Measurements from ENCODE around the gene PCDHA6.
A peak's percentile ranks its signal among the peaks of the same experiment; 100 is the strongest.
"Not testable (repeated sequence)": the region's sequence is repeated elsewhere in the genome, so short reads cannot be mapped to it uniquely, and the experiment has no call there.

Gene PCDHA6

DNA sequence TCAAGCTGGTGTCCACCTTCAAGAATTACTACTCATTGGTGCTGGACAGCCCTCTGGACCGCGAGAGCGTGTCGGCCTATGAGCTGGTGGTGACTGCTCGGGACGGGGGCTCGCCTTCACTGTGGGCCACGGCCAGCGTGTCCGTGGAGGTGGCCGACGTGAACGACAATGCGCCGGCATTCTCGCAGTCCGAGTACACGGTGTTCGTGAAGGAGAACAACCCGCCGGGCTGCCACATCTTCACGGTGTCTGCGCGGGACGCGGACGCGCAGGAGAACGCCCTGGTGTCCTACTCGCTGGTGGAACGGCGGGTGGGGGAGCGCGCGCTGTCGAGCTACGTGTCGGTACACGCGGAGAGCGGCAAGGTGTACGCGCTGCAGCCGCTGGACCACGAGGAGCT is 25.4 kb upstream of the PCDHA6 start:
- 97% methylated on average over 44 of the region's 45 CpGs for WGBS

DNA sequence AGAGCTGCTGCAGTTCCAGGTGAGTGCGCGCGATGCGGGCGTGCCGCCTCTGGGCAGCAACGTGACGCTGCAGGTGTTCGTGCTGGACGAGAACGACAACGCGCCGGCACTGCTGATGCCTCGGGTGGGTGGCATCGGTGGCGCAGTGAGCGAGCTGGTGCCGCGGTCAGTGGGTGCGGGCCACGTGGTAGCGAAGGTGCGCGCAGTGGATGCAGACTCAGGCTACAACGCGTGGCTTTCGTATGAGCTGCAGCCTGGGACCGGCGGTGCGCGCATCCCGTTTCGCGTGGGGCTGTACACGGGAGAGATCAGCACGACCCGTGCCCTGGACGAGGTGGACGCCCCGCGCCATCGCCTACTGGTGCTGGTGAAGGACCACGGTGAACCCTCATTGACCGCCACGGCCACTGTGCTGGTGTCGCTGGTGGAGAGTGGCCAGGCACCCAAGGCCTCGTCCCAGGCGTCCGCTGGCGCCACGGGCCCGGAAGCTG is 24.9 kb upstream of the PCDHA6 start:
- Histone ChIP-seq H4K8ac (ENCODE audit: low read length) (no peak overlapping the region), H3K79me1 (replicated peaks; ENCODE audit: low read length, poor library complexity, severe bottlenecking) (peaks cover 3% of the 10 kb centered on the region), H3K18ac (ENCODE audit: low read depth in 1 of 2, low read length in 2 of 2) (no peak overlapping the region), H2BK12ac (ENCODE audit: low read length in 2 of 2) (no peak overlapping the region), H3K4me2 (ENCODE audit: low read length, poor library complexity, severe bottlenecking) (no peak overlapping the region), H2AFZ (ENCODE audit: low read depth, low read length) (no peak overlapping the region), H3K23ac (ENCODE audit: low read length in 2 of 2) (no peak overlapping the region), H3K9ac (ENCODE audit: low read length) (no peak overlapping the region), H2AK5ac (ENCODE audit: low read length, severe bottlenecking) (no peak overlapping the region), H3K27ac (ENCODE audit: low read length, poor library complexity, severe bottlenecking) (no peak overlapping the region), H3K27me3 (ENCODE audit: control insufficient read depth in 1 of 2, insufficient read depth in 1 of 2, low read length in 2 of 2) (no peaks in the 10 kb centered on the region), H4K91ac (ENCODE audit: low read length) (no peak overlapping the region), H2BK5ac (ENCODE audit: low read depth, low read length, poor library complexity, severe bottlenecking) (no peak overlapping the region), H3K9me3 (ENCODE audit: control insufficient read depth, low read length) (peaks cover 75% of the 10 kb centered on the region), H2BK15ac (ENCODE audit: low read depth, poor library complexity, severe bottlenecking) (no peak overlapping the region), H3K4me3 (ENCODE audit: insufficient read depth in 1 of 2, low read depth in 1 of 2, low read length in 2 of 2) (peak overlapping the region in 1 of 2 experiments; percentile 6), H2BK120ac (ENCODE audit: low read depth, low read length) (no peak overlapping the region), H3K36me3 (ENCODE audit: control insufficient read depth in 1 of 2, insufficient read depth in 2 of 2, low read depth in 1 of 2, low read length in 2 of 2) (peaks cover 0 to 8% of the 10 kb centered on the region in 2 experiments), H3K4me1 (ENCODE audit: control insufficient read depth, insufficient read depth, low read depth, low read length) (peaks cover 5% of the 10 kb centered on the region), H3K4ac (ENCODE audit: low read depth in 1 of 2, low read length in 2 of 2) (no peak overlapping the region), H3K14ac (ENCODE audit: low read length in 2 of 2) (no peak overlapping the region)
- DNase-seq, result no peak
- WGBS, result 98% methylated on average over 53 of the region's 53 CpGs

More for the DNA sequence above, 25.4 kb upstream of the PCDHA6 start:
- H3K9me3 ChIP-seq (ENCODE audit: control insufficient read depth, low read length), result peaks cover 72% of the 10 kb centered on the region
- not testable (repeated sequence) for H2BK120ac ChIP-seq (ENCODE audit: low read depth, low read length); H3K18ac ChIP-seq (ENCODE audit: low read depth in 1 of 2, low read length in 2 of 2); H2AFZ ChIP-seq (ENCODE audit: low read depth, low read length); H3K4ac ChIP-seq (ENCODE audit: low read depth in 1 of 2, low read length in 2 of 2); H3K36me3 ChIP-seq (ENCODE audit: control insufficient read depth in 1 of 2, insufficient read depth in 2 of 2, low read depth in 1 of 2, low read length in 2 of 2); H3K27ac ChIP-seq (ENCODE audit: low read length, poor library complexity, severe bottlenecking); H2BK5ac ChIP-seq (ENCODE audit: low read depth, low read length, poor library complexity, severe bottlenecking); H3K4me3 ChIP-seq (ENCODE audit: insufficient read depth in 1 of 2, low read depth in 1 of 2, low read length in 2 of 2); H3K27me3 ChIP-seq (ENCODE audit: control insufficient read depth in 1 of 2, insufficient read depth in 1 of 2, low read length in 2 of 2); H2BK12ac ChIP-seq (ENCODE audit: low read length in 2 of 2); H2BK15ac ChIP-seq (ENCODE audit: low read depth, poor library complexity, severe bottlenecking); H3K79me1 ChIP-seq (replicated peaks; ENCODE audit: low read length, poor library complexity, severe bottlenecking); H3K23ac ChIP-seq (ENCODE audit: low read length in 2 of 2); H3K4me1 ChIP-seq (ENCODE audit: control insufficient read depth, insufficient read depth, low read depth, low read length); H3K4me2 ChIP-seq (ENCODE audit: low read length, poor library complexity, severe bottlenecking); H4K91ac ChIP-seq (ENCODE audit: low read length); H2AK5ac ChIP-seq (ENCODE audit: low read length, severe bottlenecking); H4K8ac ChIP-seq (ENCODE audit: low read length); DNase-seq; H3K9ac ChIP-seq (ENCODE audit: low read length); H3K14ac ChIP-seq (ENCODE audit: low read length in 2 of 2)

DNA sequence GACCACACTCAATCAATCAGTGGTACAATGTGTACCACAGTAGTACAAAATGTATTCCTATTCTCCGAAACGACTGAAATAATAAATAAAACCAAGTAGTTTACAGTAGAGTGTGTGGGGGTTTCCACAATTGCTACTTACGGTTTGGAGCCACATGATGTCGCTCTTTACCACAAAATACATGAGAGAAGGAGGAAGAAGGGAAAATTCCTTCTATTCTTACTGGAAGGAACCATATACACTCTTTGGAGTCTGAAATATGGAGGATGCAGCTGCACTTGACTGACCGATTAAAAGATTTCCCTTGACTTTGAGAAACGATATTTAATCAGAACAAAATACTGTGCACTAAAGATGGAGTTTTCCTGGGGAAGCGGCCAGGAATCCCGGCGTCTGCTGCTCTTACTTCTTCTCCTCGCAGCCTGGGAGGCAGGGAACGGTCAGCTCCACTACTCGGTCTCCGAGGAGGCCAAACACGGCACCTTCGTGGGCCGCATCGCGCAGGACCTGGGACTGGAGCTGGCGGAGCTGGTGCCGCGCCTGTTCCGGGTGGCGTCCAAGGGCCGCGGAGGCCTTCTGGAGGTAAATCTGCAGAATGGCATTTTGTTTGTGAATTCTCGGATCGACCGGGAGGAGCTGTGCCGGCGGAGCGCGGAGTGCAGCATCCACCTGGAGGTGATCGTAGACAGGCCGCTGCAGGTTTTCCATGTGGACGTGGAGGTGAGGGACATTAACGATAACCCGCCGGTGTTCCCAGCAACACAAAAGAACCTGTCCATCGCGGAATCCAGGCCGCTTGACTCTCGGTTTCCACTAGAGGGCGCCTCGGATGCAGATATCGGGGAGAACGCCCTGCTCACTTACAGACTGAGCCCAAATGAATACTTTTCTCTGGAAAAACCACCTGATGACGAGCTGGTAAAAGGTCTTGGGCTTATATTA is 20.7 kb upstream of the PCDHA6 start, which contains the start of gene PCDHA4:
Gene PCDHA4, plus strand, starts transcription at position 235 of the 942 bp plus-strand sequence.
- H3K27ac ChIP-seq (ENCODE audit: low read length, poor library complexity, severe bottlenecking), result peak within 1 kb of the TSS; percentile 26
- H3K79me1 ChIP-seq (replicated peaks; ENCODE audit: low read length, poor library complexity, severe bottlenecking), result peaks cover 5% of the 10 kb centered on the region
- H3K4me1 ChIP-seq (ENCODE audit: control insufficient read depth, insufficient read depth, low read depth, low read length), result peaks cover 7% of the 10 kb centered on the region
- H3K4ac ChIP-seq (ENCODE audit: low read depth in 1 of 2, low read length in 2 of 2), result no peak within 1 kb of the TSS
- 46% methylated on average over 42 of the region's 47 CpGs for WGBS
- no peak within 1 kb of the TSS for H2BK15ac ChIP-seq (ENCODE audit: low read depth, poor library complexity, severe bottlenecking)
- H3K4me3 ChIP-seq (ENCODE audit: insufficient read depth in 1 of 2, low read depth in 1 of 2, low read length in 2 of 2), result peak within 1 kb of the TSS; percentile 56 to 68
- H3K36me3 ChIP-seq (ENCODE audit: control insufficient read depth in 1 of 2, insufficient read depth in 2 of 2, low read depth in 1 of 2, low read length in 2 of 2), result peaks cover 0 to 15% of the 10 kb centered on the region in 2 experiments
- H3K27me3 ChIP-seq (ENCODE audit: control insufficient read depth in 1 of 2, insufficient read depth in 1 of 2, low read length in 2 of 2), result no peaks in the 10 kb centered on the region
- no peak within 1 kb of the TSS for H2BK120ac ChIP-seq (ENCODE audit: low read depth, low read length)
- no peak within 1 kb of the TSS for H3K18ac ChIP-seq (ENCODE audit: low read depth in 1 of 2, low read length in 2 of 2)
- H2BK5ac ChIP-seq (ENCODE audit: low read depth, low read length, poor library complexity, severe bottlenecking), result no peak within 1 kb of the TSS
- no peak within 1 kb of the TSS for H2BK12ac ChIP-seq (ENCODE audit: low read length in 2 of 2)
- peak; percentile 71 for DNase-seq
- peak within 1 kb of the TSS; percentile 18 for H3K4me2 ChIP-seq (ENCODE audit: low read length, poor library complexity, severe bottlenecking)
- peak within 1 kb of the TSS; percentile 55 for H2AFZ ChIP-seq (ENCODE audit: low read depth, low read length)
- H3K9ac ChIP-seq (ENCODE audit: low read length), result no peak within 1 kb of the TSS
- H3K14ac ChIP-seq (ENCODE audit: low read length in 2 of 2), result no peak within 1 kb of the TSS
- H4K8ac ChIP-seq (ENCODE audit: low read length), result no peak within 1 kb of the TSS
- no peak within 1 kb of the TSS for H3K23ac ChIP-seq (ENCODE audit: low read length in 2 of 2)
- peaks cover 56% of the 10 kb centered on the region for H3K9me3 ChIP-seq (ENCODE audit: control insufficient read depth, low read length)
- no peak within 1 kb of the TSS for H4K91ac ChIP-seq (ENCODE audit: low read length)
- no peak within 1 kb of the TSS for H2AK5ac ChIP-seq (ENCODE audit: low read length, severe bottlenecking)

DNA sequence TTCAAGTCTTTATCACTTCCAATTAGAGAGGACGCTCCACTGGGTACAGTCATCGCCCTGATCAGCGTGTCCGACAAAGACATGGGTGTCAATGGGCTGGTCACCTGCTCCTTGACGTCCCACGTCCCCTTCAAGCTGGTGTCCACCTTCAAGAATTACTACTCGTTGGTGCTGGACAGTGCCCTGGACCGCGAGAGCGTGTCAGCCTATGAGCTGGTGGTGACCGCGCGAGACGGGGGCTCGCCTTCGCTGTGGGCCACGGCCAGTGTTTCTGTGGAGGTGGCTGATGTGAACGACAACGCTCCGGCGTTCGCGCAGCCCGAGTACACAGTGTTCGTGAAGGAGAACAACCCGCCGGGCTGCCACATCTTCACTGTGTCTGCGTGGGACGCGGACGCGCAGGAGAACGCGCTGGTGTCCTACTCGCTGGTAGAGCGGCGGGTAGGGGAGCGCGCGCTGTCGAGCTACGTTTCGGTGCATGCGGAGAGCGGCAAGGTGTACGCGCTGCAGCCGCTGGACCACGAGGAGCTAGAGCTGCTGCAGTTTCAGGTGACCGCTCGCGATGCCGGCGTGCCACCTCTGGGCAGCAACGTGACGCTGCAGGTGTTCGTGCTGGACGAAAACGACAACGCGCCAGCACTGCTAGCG is 19.4 kb upstream of the PCDHA6 start:
- WGBS, result 98% methylated on average over 62 of the region's 62 CpGs
- H3K9me3 ChIP-seq (ENCODE audit: control insufficient read depth, low read length), result peaks cover 58% of the 10 kb centered on the region
- not testable (repeated sequence) for H3K4me1 ChIP-seq (ENCODE audit: control insufficient read depth, insufficient read depth, low read depth, low read length); H2BK120ac ChIP-seq (ENCODE audit: low read depth, low read length); H3K27ac ChIP-seq (ENCODE audit: low read length, poor library complexity, severe bottlenecking); H4K8ac ChIP-seq (ENCODE audit: low read length); H3K27me3 ChIP-seq (ENCODE audit: control insufficient read depth in 1 of 2, insufficient read depth in 1 of 2, low read length in 2 of 2); H3K14ac ChIP-seq (ENCODE audit: low read length in 2 of 2); H3K36me3 ChIP-seq (ENCODE audit: control insufficient read depth in 1 of 2, insufficient read depth in 2 of 2, low read depth in 1 of 2, low read length in 2 of 2); H2BK12ac ChIP-seq (ENCODE audit: low read length in 2 of 2); H3K4me2 ChIP-seq (ENCODE audit: low read length, poor library complexity, severe bottlenecking); H2AK5ac ChIP-seq (ENCODE audit: low read length, severe bottlenecking); DNase-seq; H4K91ac ChIP-seq (ENCODE audit: low read length); H3K4ac ChIP-seq (ENCODE audit: low read depth in 1 of 2, low read length in 2 of 2); H2BK5ac ChIP-seq (ENCODE audit: low read depth, low read length, poor library complexity, severe bottlenecking); H3K18ac ChIP-seq (ENCODE audit: low read depth in 1 of 2, low read length in 2 of 2); H3K23ac ChIP-seq (ENCODE audit: low read length in 2 of 2); H2AFZ ChIP-seq (ENCODE audit: low read depth, low read length); H3K79me1 ChIP-seq (replicated peaks; ENCODE audit: low read length, poor library complexity, severe bottlenecking); H3K4me3 ChIP-seq (ENCODE audit: insufficient read depth in 1 of 2, low read depth in 1 of 2, low read length in 2 of 2); H2BK15ac ChIP-seq (ENCODE audit: low read depth, poor library complexity, severe bottlenecking); H3K9ac ChIP-seq (ENCODE audit: low read length)
